Measurements from ENCODE around the gene SELPLG.

The SELPLG gene

GRCh38 chr12:108582509-108582908 lies 51.2 kb downstream of the SELPLG start:
- H3K4me3 ChIP-seq (replicated peaks; ENCODE audit: low read depth, low read length): no peak overlapping the region
- DNase-seq (ENCODE audit: extremely low read depth, low read depth): no peak
- TF ChIP-seq, protein P1, sequence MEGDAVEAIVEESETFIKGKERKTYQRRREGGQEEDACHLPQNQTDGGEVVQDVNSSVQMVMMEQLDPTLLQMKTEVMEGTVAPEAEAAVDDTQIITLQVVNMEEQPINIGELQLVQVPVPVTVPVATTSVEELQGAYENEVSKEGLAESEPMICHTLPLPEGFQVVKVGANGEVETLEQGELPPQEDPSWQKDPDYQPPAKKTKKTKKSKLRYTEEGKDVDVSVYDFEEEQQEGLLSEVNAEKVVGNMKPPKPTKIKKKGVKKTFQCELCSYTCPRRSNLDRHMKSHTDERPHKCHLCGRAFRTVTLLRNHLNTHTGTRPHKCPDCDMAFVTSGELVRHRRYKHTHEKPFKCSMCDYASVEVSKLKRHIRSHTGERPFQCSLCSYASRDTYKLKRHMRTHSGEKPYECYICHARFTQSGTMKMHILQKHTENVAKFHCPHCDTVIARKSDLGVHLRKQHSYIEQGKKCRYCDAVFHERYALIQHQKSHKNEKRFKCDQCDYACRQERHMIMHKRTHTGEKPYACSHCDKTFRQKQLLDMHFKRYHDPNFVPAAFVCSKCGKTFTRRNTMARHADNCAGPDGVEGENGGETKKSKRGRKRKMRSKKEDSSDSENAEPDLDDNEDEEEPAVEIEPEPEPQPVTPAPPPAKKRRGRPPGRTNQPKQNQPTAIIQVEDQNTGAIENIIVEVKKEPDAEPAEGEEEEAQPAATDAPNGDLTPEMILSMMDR (IDR thresholded peaks at IDR 0.05; ENCODE audit: low read depth, low read length, missing control alignments): no peak

GRCh38 chr12:108581311-108582227 lies 52.1 kb downstream of the SELPLG start:
- TF ChIP-seq, protein P1 (IDR thresholded peaks at IDR 0.05; ENCODE audit: low read depth, low read length, missing control alignments): no peak

GRCh38 chr12:108580531-108580930 lies 53.2 kb downstream of the SELPLG start:
- DNase-seq (ENCODE audit: extremely low read depth, low read depth): no peak
- TF ChIP-seq, protein P1 (IDR thresholded peaks at IDR 0.05; ENCODE audit: low read depth, low read length, missing control alignments): no peak
- no peak overlapping the region for H3K4me3 ChIP-seq (replicated peaks; ENCODE audit: low read depth, low read length)

More at GRCh38 chr12:108581311-108582227, 52.1 kb downstream of the SELPLG start:
- H3K4me3 ChIP-seq (replicated peaks; ENCODE audit: low read depth, low read length): no peak overlapping the region
- no peak for DNase-seq (ENCODE audit: extremely low read depth, low read depth)

- TF ChIP-seq, protein P1 (IDR thresholded peaks at IDR 0.05; ENCODE audit: low read depth, low read length, missing control alignments): no peak
- no peak for DNase-seq (ENCODE audit: extremely low read depth, low read depth)
- H3K4me3 ChIP-seq (replicated peaks; ENCODE audit: low read depth, low read length): no peak overlapping the region
Measured at GRCh38 chr12:108578813-108579212, 54.9 kb downstream of the SELPLG start.

GRCh38 chr12:108578264-108578663 lies 55.4 kb downstream of the SELPLG start:
- no peak overlapping the region for H3K4me3 ChIP-seq (replicated peaks; ENCODE audit: low read depth, low read length)
- TF ChIP-seq, protein P1 (IDR thresholded peaks at IDR 0.05; ENCODE audit: low read depth, low read length, missing control alignments): no peak
- DNase-seq (ENCODE audit: extremely low read depth, low read depth): no peak

DNA sequence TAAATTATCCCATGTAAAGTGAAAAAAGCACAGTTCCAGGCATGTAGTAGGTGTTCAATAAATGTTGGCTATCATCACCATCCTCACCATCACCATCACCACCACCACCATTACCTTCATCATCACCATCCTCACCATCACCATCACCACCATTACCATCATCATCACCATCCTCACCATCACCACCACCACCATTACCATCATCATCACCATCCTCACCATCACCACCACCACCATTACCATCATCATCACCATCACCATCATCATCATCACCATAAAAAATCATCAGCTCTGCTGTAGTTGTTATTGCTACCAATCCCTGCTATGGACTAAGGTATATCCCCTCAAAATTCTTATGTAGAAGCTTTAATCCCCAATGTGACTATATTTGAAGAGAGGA lies 56.2 kb downstream of the SELPLG start:
- TF ChIP-seq, protein P1 (IDR thresholded peaks at IDR 0.05; ENCODE audit: low read depth, low read length, missing control alignments): no peak
- DNase-seq (ENCODE audit: extremely low read depth, low read depth): no peak
- no peak overlapping the region for H3K4me3 ChIP-seq (replicated peaks; ENCODE audit: low read depth, low read length)
